NCI-H345 (cell line): ENCODE results near the gene SLC1A5.

ENCODE experiments used
- DNase-seq: peaks from one replicate; lab custom pipeline; 2025; lab: John Stamatoyannopoulos, UW

SLC1A5 gene

GRCh38 chr19:46742926-46743480, 45.4 kb downstream of the SLC1A5 start:
- no peak for DNase-seq

DNA sequence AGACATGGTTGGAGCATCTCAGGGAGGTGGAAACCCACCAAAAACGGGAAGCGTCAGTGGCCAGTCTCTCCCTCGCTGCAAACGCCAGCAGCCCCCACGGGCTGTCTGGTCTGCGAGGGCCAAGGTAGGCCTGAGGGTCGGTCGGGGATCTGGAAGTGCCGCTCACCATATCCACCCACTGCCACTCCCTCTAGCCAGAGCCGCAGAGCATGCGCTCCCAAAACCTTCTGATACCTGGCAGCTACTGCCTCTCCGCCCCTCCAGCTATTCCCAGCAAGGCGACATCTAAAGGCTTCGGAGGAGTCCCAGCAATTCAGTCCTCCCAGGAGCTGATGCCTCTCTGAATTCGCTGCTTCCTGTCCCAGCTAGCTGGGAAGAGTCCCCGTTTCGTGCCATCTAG, 46.9 kb downstream of the SLC1A5 start:
- no peak for DNase-seq

GRCh38 chr19:46739290-46739771, 49.1 kb downstream of the SLC1A5 start:
- DNase-seq = no peak

- DNase-seq = no peak
These were observed 50.6 kb downstream of the SLC1A5 start for GRCh38 chr19:46737761-46738171.

DNA sequence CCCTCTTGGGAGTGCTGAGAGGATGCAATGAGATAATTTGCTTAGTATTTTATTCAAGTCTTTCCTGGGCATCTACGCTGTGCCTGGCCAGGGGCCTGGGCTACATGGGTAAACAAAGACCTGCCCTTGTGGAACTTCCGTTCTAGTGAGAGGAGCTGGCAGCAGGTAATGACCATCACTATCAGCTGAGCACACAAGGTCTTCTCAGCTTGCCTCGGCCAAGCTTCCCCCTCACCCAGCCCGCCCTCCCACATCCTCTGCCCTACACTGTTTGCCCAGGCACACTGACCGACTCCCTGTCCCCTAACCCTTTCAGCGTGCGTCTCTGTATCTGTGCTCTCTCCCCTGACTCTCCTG, 51.1 kb downstream of the SLC1A5 start:
- DNase-seq = no peak

DNA sequence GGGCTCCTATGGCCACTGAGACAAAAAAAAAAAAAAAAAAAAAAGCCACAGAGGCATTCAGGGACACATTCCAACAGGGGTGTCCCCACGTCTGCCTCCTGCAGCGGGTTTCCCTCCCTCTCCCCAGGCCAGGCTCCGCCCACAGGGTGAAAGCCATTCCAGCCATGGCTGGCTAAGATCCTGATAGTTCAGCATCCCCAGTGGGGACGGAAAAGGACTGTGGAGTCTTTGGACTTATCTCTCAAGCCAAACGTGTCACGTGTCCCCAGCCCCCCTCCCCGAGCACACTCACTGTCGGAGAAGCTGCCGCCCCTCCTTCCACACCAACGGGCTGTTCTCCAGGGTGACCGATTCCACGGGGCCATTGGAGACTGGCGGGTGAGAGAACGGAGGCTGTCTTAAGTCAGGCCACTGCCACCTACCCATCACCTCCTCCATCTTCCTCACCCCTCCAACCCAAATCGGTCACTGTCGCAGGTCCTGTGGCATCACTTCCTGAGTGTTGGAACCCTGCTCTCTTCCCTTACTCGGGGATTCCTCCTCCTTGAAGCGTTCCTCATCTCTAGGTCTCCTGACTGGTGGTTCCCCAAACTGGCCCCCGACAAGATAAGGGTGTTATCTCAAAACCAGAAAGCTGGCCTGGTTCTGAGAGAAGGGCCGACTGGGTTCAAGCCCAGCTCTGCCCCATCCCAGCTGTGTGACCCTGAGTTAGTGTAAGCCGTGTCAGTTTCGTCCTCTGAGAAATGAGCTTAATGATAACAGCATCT, 51.7 kb downstream of the SLC1A5 start:
- DNase-seq = no peak

DNA sequence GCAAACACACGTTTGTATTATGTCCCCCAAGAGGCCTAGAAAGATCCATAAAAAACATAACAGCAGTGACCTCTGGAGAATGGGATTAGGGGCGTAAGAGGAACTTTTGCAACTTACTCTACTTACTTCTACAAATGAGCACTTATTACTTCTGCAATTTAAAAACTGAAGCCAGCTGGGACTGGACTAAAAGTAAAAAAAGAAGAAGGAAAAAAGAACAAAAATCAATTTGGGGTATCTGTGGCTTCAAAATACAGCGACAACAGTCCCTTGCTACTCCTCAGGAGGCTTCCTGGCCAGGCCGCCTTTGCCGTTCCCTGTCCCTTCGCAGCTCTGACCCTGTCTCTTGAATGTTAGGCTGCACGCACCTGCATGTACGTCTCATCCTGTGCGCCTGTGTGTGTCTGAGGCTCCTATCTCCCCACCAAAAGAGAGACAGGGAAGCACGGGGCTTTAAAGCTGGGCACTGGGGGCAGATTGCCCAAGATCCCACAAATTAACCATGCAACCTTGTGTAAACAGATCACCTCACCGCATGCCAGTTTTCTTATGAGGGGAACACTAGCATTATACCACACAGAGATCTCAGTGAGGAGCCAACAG, 54.6 kb downstream of the SLC1A5 start:
- DNase-seq = no peak

DNA sequence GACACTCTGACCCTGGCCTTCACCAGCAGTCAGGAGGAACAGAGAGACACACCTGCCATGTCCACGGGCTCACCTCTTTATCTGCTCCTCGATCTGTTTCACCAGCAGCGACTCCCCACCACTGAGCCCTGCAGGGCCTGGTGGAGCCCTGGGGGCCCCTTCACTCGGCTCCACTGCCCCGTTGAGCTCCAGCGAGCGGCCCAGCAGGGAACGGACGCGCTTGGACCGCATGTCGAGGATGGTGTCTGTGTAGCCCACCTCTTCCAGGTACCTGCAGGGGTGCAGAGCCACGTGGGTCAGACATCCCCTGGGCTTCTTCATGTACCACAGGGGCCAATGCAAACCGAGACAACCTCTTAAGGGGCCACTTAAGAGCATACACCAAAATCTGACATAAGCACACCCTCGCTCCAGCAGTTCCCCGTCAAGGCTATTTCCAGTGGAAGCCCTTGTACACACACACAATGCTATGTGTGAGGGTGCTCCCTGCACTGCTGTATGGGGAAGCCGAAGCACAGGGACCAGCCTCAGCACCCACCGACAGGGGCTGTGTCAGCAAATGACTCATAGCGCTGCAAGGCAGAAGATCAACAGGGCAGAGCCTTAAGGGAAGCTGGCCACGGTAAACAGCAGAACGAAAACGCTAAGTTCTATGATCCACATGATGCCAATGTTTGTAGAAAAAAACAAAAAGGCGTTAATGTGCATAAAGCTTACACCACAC, 55.3 kb downstream of the SLC1A5 start:
- no peak for DNase-seq

- no peak for DNase-seq
These were observed 56.0 kb downstream of the SLC1A5 start for GRCh38 chr19:46732172-46732938.

DNA sequence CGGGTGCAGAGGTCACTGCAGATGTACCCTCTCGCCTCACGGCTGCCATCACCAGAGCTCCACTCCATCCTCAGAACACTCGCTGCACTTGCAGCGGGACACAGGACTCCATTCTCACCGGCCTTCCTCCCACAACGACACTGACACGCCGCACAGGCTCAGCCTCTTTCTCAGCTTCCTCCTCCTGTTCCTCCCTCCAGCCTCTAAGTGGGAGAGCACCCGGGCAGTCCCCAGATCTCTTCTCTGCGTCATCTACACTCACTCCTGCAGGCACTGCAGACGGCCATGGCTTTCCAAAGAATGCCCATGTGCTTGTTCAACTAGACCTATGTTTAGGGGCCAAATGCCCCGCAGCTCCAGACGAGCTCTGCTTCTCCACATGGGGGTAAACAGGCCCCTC, 56.8 kb downstream of the SLC1A5 start:
- no peak for DNase-seq

- no peak for DNase-seq
These were observed 57.3 kb downstream of the SLC1A5 start for GRCh38 chr19:46731007-46731501.

GRCh38 chr19:46730595-46730994, 57.8 kb downstream of the SLC1A5 start:
- DNase-seq = no peak

- DNase-seq = no peak
These were observed 58.2 kb downstream of the SLC1A5 start for GRCh38 chr19:46730187-46730586.

- DNase-seq = no peak
These were observed 58.7 kb downstream of the SLC1A5 start for GRCh38 chr19:46729696-46730095.

DNA sequence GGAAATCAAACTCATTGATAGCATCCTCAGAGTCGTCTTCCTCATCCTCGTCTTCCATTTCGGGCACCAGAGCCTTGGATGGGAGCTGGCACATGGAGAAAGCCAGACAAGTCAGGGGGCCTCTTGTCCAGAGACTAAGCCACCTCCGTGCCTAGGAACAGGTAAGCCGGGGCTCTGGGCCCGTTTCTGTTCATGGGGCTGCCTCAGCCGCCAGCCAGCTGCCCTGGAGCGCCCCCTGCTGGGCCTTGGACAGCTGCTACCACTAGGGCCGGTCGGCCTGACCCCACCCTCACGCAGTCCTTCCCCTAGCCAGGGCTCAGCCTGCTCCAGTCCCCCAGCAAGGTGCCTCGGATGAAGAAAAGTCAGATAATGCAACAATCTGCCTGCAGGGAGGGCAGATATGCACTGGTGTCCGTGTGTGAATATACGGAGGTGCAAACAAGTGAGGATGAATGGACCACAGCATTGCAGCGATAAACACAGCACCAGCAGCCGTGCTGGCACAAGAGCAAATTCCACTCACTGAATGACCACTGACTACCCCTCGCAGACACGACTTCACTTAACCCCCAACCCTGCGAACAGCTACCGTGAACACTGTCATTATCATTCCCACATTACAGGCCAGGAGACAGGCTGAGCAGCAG, 59.6 kb downstream of the SLC1A5 start:
- DNase-seq = peak; percentile 7

GRCh38 chr19:46728208-46728607, 60.2 kb downstream of the SLC1A5 start:
- DNase-seq = no peak

GRCh38 chr19:46727757-46728156, 60.6 kb downstream of the SLC1A5 start:
- DNase-seq = no peak

DNA sequence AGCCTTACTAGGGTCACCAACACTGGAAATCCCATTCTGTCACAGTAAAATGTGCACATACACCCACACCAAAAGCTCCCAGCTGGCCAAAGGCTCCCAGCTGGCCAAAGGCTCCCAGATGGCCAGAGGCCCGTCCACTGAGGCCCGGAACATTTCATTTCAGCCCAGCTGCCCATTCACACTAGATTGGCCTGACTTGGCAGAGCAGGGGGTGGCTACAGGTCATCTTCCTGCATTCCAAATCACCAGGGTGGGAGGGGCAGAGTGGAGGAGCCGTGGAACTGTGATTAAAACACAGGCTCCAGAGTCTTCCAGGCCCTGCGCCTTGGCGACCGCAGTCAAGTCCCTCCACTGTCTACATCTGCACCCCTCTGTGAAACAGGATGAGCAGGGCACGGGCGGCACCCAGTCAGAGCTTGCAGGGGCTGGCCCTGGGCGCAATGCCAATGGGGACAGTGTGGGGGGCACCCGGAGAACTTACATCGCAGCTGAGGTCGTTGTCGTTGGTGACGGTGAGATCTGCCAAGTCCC, 61.4 kb downstream of the SLC1A5 start:
- DNase-seq = no peak

- no peak for DNase-seq
These were observed 61.8 kb downstream of the SLC1A5 start for GRCh38 chr19:46726551-46726950.

DNA sequence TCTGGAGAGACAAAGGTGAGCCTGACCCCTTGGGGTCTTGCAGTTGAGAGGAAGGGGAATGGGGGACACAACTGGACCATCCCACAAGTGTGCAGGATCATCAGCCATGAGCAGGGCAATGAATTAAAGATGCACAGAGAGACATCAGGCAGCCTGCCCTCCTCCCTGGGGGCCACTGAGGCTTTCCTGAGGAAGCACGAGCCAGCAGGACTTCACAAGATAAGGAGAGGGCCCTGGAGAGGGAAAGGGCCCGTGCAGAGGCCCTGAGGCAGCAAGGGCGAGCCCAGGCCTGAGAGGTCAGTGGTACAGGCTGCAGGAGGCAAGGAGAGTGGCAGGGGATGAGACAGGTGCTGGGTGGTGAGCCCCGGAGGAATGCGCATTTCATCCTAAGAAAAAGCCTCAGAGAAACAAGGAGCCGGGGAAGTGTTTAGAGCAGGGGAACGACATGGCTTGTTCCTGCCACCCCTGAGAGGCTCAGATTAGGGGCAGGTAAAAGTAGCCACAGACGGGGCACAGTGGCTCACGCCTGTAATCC, 62.5 kb downstream of the SLC1A5 start:
- no peak for DNase-seq
